Skin of body (tissue), 2 donors: ENCODE data around the gene PRICKLE2. TPM values are rescaled to one million over a fixed set of nuclear protein-coding genes. Genes with fewer than 3 reads are reported as not detected.
A peak's percentile ranks its signal among the peaks of the same experiment; 100 is the strongest.

ENCODE experiments used
- DNase-seq: peaks from one replicate; lab custom pipeline; 2025; lab: John Stamatoyannopoulos, UW
- total RNA-seq: library from RNA; depleted of rRNA; stranded (reverse); fragments of >200 nt; gene quantifications from one replicate; pipeline ENCODE4 v1.2.3, GENCODE V29; 2014

The PRICKLE2 gene
- total RNA-seq, 1 donor from 2014 or later, result 34.0 TPM

- DNase-seq, result no peak
These were observed 25.8 kb upstream of the PRICKLE2 start for GRCh38 chr3:64251019-64251418.

- no peak for DNase-seq
These were observed 22.9 kb upstream of the PRICKLE2 start for GRCh38 chr3:64247991-64248646.

GRCh38 chr3:64244011-64244942 lies 19.0 kb upstream of the PRICKLE2 start:
- DNase-seq, result no peak

GRCh38 chr3:64242435-64242834 lies 17.2 kb upstream of the PRICKLE2 start:
- no peak for DNase-seq

GRCh38 chr3:64240959-64241358 lies 15.7 kb upstream of the PRICKLE2 start:
- DNase-seq, result no peak

- no peak for DNase-seq
These were observed 15.1 kb upstream of the PRICKLE2 start for GRCh38 chr3:64240396-64240795.

GRCh38 chr3:64239841-64240240 lies 14.6 kb upstream of the PRICKLE2 start:
- DNase-seq, result no peak

- DNase-seq, result peak; percentile 61
These were observed 13.9 kb upstream of the PRICKLE2 start for GRCh38 chr3:64238971-64239667.

DNA sequence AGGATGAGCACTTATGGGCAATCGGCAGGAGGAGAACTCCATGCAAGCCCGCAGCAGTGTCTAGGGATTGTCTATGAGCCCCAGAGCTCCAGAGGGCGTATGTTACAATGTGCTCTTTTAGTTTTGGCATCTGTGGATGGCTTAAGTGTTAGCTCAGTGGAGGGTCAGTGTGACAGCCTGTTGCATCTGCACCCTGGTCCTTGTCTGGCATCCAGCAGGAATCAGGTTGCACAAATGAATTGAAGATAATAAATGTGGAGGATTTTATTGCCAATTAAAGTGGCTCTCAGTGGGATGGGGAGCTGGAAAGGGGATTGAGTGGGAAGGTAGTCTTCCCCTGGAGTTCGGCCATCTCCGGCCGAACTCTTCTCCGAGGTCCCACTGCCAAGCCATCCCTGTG lies 11.8 kb upstream of the PRICKLE2 start:
- DNase-seq, result no peak

GRCh38 chr3:64235605-64236004 lies 10.3 kb upstream of the PRICKLE2 start:
- no peak for DNase-seq

GRCh38 chr3:64234571-64234970 lies 9.3 kb upstream of the PRICKLE2 start:
- DNase-seq, result no peak

DNA sequence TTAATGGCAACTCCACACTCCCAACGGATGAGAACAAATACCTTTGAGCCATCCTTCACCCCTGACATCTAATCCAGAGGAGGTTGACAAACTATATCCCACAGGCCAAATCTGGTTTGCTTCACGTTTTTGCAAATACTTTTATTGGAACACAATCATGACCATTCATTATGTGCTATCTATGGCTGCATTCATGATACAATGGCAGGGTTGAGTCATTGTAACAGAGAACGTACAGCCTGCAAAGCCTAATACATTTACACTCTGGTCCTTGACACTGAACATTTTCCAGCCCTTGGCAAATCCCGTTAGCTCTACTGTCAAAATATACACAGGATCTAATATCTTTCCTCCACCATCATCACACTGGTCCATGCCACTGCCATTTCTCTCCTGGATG lies 7.6 kb upstream of the PRICKLE2 start:
- DNase-seq, result no peak

DNA sequence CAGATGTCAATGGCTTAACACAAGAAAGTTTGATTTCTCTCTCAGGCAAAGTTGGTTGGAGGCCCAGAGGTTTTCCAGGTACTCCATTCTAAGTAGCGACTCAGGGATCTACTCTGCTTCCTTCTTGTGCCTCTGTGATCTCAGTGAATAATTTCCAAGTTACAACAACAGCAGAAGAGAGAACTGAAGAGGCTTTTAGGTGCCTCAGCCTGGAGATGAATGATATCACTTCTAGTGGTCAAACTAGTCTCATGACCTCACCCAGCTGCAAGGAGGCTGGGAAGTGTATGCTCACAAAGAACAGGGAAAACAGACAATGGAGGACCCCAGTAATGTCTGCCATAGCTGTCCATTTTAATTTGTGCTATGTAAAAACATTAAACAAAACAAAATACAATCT lies 4.6 kb upstream of the PRICKLE2 start:
- DNase-seq, result no peak

DNA sequence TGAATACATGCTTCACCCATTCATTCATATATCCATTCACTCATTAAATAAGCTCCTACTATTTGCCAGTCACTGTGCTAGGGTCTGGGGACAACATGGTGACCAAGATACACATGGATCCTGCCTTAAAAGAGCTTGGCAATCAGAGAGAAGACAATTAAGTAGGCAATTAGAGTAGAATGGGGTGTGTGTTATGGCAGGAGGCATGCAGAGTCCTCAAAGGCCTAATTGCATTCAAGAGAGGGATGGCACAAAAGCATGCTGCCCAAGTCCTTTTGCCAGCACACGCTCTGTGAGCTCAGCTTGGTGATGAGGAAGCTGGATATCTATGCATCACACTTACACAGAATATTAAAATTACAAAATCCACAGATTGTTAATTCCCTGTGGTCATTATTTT lies 2.8 kb upstream of the PRICKLE2 start:
- no peak for DNase-seq

DNA sequence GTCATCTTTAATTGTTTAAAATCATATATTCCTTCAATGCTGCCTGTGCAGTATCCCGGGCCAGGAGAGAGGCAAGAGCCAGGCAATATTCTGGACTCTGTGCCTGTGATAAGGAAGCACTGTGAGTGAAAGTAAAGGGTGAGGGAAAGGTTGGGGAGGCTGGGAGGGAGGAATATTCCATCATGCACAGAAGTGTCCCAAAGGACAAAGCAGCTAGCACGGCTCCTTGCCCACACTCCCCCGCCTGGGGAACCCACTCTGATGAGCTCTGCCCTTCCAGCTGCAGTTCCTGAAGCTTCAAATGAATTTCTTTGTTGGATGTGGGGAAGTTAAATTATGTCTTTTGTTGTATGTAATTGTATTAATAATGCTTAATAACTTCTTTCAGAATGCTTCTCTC lies 1.5 kb upstream of the PRICKLE2 start:
- no peak for DNase-seq

DNA sequence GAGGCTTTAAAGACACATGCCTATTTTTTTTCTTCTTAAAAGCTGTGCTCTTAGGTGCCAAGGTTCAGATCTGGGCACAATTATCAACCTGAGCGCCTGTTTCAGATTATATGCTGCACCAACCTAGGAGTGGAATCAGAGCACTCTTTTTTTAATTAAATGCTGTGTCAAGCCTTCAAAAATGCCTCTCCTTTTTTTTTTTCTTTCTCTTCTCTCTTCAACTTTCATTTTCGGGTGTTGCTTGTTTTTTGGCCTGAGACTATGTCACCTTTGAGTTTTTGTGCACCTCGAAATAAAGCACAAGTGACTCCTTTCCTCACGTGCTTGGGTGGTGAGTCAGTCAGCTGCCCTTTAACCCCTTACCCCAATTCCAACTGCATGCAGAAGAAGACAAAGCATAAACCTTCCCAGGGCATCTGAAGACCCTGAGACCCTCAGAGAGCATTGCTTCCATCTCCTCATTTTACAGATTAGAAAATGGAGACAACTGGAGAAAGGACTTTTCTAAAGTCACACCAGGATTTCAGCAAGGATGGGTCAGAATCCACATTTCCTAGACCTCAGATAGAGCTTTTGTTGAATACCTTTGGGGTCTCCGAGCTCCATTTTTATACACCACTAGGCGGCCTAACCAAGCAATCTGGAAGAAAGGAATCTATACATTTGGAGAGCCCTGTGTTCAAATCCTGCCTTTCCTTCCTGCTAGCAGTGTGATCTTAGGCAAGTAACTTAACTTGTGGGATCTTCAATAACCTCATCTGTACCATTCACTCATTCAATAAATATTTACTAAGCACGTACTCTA lies 631 bp upstream of the PRICKLE2 start:
- DNase-seq, result no peak

GRCh38 chr3:64223791-64224745 lies 1.2 kb downstream of the PRICKLE2 start:
- DNase-seq, result peak; percentile 74

DNA sequence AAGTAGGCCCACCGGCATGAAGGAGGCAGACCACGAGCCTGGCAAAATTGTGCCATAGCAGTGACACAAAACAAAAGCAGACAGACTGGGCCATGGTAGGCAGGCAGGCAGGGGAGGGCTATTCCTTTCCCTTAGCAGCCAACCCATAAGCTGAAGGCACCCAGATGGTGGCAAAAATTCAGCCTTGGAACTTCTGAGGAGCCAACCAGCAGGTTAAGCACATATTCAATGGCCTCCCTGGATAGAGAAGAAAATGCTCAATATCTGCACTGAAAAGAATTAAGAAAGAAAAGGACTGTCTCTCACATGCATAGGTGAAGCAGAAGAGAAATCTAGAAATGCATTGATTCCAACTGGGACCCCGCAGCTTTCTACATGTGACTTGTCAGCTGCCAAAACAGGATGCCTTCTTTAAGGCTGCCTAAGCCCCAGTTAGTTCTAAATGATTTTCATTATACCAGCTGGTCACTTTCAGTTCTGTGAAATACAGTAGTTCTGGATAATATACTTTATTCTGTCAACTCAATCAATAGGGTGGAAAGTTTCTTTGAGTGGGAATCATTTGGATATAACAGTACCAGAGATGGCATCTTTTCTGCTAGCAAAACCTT lies 2.7 kb downstream of the PRICKLE2 start:
- DNase-seq, result no peak

DNA sequence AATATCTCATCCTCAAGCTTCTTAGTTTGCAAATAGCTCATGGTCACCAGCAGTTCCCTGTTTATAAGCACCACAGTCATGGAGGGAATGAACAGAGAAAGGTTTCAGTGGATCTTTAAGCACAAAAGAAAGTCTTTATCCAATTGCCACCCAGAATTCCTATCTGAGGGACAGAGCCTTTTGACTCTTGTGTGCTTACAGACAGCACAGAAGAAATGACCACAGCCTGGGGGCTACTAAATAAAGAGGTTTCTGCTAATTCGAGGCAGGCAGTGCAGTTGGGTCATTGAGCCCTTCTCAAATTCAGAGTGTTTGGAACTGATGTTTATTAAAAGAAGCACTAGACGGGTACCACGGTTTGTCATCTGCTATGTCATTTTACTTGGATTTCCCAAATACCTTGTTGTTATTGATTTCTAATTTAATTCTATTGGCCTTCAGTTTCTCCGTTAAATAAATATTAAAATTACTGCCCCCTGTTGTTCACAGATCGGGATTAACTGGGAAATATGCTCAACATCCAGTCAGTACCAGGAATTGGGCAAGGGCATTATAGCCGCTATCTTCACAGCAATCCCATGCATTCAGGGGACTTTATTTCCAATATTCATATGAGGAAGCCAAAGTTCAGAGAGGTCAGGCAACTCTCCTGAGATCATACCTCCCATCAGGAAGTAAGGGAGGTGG lies 3.6 kb downstream of the PRICKLE2 start:
- peak; percentile 85 for DNase-seq
